Progenitor cell of endocrine pancreas (in vitro differentiated cells): ENCODE results near the gene ANO6. TPM values are rescaled to one million over a fixed set of nuclear protein-coding genes. Genes with fewer than 3 reads are reported as not detected.
A peak's percentile ranks its signal among the peaks of the same experiment; 100 is the strongest.

Source experiments
- DNase-seq: peaks from one replicate; pipeline ENCODE4 v3.0.0; 2021; ENCODE audit warnings: low spot score; ENCODE audit not compliant: unreplicated experiment
- H3K27ac Mint-ChIP-seq: 2 replicates; pipeline ENCODE4 v1.8.0; 2021; ENCODE audit warnings: mild to moderate bottlenecking, moderate library complexity, mixed read lengths
- H3K27me3 Mint-ChIP-seq: 2 replicates; pipeline ENCODE4 v1.8.0; 2021; ENCODE audit warnings: mixed read lengths
- H3K36me3 Mint-ChIP-seq: 2 replicates; pipeline ENCODE4 v1.8.0; 2022; ENCODE audit warnings: mixed read lengths; ENCODE audit not compliant: insufficient read depth
- H3K4me1 Mint-ChIP-seq: 2 replicates; pipeline ENCODE4 v1.8.0; 2021; ENCODE audit warnings: low read depth, mixed read lengths
- H3K4me3 Mint-ChIP-seq: 2 replicates; pipeline ENCODE4 v1.8.0; 2021; ENCODE audit warnings: low read depth, mild to moderate bottlenecking, moderate library complexity, mixed read lengths
- H3K9me3 Mint-ChIP-seq: 2 replicates; pipeline ENCODE4 v1.8.0; 2021; ENCODE audit warnings: low read depth, mixed read lengths
- CTCF ChIP-seq: fragments of 200-600 bp; sonication (generic); IDR thresholded peaks from one replicate; pipeline ENCODE4 v1.5.0; 2021; ENCODE audit warnings: antibody characterized with exemption, mild to moderate bottlenecking; ENCODE audit not compliant: unreplicated experiment
- total RNA-seq: library from RNA; stranded (reverse); gene quantifications from 2 replicates; pipeline ENCODE4 v1.2.1, GENCODE V29; 2021

The ANO6 gene
- total RNA-seq, 1 donor from 2014 or later, result 39.2 TPM

GRCh38 chr12:45242180-45242579, 26.3 kb downstream of the ANO6 start:
- peaks cover 16% of the 10 kb centered on the region for H3K4me1 Mint-ChIP-seq
- H3K9me3 Mint-ChIP-seq, result peaks cover 2% of the 10 kb centered on the region
- H3K27ac Mint-ChIP-seq, result peak overlapping the region; percentile 67
- no peak overlapping the region for H3K4me3 Mint-ChIP-seq
- peaks cover 1% of the 10 kb centered on the region for H3K36me3 Mint-ChIP-seq
- no peak for DNase-seq
- H3K27me3 Mint-ChIP-seq, result no peaks in the 10 kb centered on the region
- TF ChIP-seq CTCF, result no peak

GRCh38 chr12:45243963-45244362, 28.1 kb downstream of the ANO6 start:
- DNase-seq, result no peak
- no peak for TF ChIP-seq CTCF
- H3K36me3 Mint-ChIP-seq, result peaks cover 1% of the 10 kb centered on the region
- H3K27ac Mint-ChIP-seq, result no peak overlapping the region
- H3K27me3 Mint-ChIP-seq, result no peaks in the 10 kb centered on the region
- no peak overlapping the region for H3K4me3 Mint-ChIP-seq
- peaks cover 2% of the 10 kb centered on the region for H3K9me3 Mint-ChIP-seq
- H3K4me1 Mint-ChIP-seq, result peaks cover 16% of the 10 kb centered on the region

- no peak overlapping the region for H3K4me3 Mint-ChIP-seq
- no peak for TF ChIP-seq CTCF
- peaks cover 2% of the 10 kb centered on the region for H3K9me3 Mint-ChIP-seq
- H3K27ac Mint-ChIP-seq, result no peak overlapping the region
- no peaks in the 10 kb centered on the region for H3K27me3 Mint-ChIP-seq
- DNase-seq, result no peak
- H3K36me3 Mint-ChIP-seq, result peaks cover 1% of the 10 kb centered on the region
- H3K4me1 Mint-ChIP-seq, result peaks cover 12% of the 10 kb centered on the region
These were observed 28.9 kb downstream of the ANO6 start for GRCh38 chr12:45244561-45245343.

GRCh38 chr12:45246236-45246635, 30.3 kb downstream of the ANO6 start:
- Mint-ChIP-seq H3K27ac (no peak overlapping the region), H3K4me1 (peaks cover 11% of the 10 kb centered on the region), H3K36me3 (no peaks in the 10 kb centered on the region), H3K27me3 (no peaks in the 10 kb centered on the region), H3K4me3 (no peak overlapping the region), H3K9me3 (no peaks in the 10 kb centered on the region)
- DNase-seq, result no peak
- no peak for TF ChIP-seq CTCF

GRCh38 chr12:45247589-45247988, 31.7 kb downstream of the ANO6 start:
- no peak for TF ChIP-seq CTCF

More at GRCh38 chr12:45247589-45247988, 31.7 kb downstream of the ANO6 start:
- Mint-ChIP-seq H3K27me3 (no peaks in the 10 kb centered on the region), H3K27ac (no peak overlapping the region), H3K4me1 (peaks cover 9% of the 10 kb centered on the region), H3K9me3 (no peaks in the 10 kb centered on the region), H3K4me3 (no peak overlapping the region), H3K36me3 (no peaks in the 10 kb centered on the region)
- DNase-seq, result no peak
